HG03108 (cell line): ENCODE results near the gene BMPER.

Source experiments
- ATAC-seq: cut with Tn5 transposase; IDR thresholded peaks from one replicate; pipeline ENCODE4 v1.9.1; 2021; ENCODE audit warnings: moderate library complexity; ENCODE audit not compliant: unreplicated experiment

Gene BMPER

DNA sequence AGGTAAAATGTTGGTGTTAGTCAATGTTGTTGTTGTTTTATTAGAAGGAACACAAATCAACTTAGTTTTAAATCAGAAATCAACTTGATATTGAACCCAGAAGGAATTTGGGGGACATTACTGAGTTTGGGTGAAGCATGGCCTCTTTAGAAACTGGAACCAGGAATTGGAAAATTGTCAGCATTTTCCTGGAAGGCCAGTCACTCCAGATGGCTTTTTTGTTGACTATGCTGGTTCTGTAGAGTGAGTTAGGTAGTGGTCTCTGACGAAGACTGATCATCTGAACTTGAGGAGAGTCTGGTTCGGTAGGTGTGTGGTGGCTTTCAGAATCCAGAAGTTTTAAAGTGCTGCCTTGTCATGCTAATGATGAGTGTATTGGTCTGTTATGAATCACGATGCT lies 111.5 kb downstream of the BMPER start:
- ATAC-seq = no peak

GRCh38 chr7:34019301-34019790 lies 114.0 kb downstream of the BMPER start:
- no peak for ATAC-seq

DNA sequence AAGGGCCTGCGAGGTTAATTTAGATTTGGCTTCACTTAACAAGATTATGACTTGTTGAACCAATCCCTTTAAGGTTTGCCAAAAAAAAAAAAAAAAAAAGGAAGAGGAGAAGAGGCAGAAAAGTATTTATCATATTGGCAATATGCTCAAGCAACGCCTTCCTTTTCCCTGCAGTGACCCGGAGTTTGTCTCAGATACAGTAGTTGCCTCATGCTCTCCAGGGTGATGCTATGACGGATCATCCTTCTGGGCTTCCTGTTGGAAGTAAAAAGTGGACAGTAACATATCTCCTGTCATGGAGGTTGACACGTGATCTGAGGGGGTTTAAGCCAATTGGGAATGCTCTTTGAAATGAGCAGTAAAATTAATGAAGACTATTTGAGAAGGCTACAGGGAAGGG lies 117.3 kb downstream of the BMPER start:
- no peak for ATAC-seq

DNA sequence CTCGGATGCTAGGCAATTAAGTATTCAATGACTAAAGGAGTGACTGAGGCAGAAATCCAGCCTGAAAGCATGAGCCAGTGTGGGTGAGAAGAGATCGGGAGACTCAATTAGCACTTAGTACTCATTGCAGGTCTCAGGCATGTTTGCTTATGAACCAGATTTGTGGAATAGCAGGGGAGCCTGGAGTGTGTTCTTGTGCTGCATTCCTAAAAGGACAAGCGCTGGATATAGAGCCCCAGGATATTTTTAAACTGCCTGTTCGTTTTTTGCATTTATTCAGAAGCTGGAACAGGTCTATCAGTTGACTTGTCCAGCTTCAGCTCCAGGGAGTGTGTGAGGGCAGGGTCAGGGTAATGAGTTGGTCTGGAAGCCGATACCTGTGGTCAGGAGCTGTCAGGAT lies 120.3 kb downstream of the BMPER start:
- ATAC-seq = no peak

- ATAC-seq = no peak
These were observed 121.3 kb downstream of the BMPER start for GRCh38 chr7:34026481-34027190.

- ATAC-seq = no peak
These were observed 125.8 kb downstream of the BMPER start for GRCh38 chr7:34031156-34031555.

GRCh38 chr7:34034728-34035127 lies 129.4 kb downstream of the BMPER start:
- ATAC-seq = no peak

GRCh38 chr7:34036051-34036920 lies 130.9 kb downstream of the BMPER start:
- no peak for ATAC-seq

GRCh38 chr7:34036972-34037792 lies 131.8 kb downstream of the BMPER start:
- no peak for ATAC-seq

- ATAC-seq = no peak
These were observed 133.6 kb downstream of the BMPER start for GRCh38 chr7:34038816-34039470.

DNA sequence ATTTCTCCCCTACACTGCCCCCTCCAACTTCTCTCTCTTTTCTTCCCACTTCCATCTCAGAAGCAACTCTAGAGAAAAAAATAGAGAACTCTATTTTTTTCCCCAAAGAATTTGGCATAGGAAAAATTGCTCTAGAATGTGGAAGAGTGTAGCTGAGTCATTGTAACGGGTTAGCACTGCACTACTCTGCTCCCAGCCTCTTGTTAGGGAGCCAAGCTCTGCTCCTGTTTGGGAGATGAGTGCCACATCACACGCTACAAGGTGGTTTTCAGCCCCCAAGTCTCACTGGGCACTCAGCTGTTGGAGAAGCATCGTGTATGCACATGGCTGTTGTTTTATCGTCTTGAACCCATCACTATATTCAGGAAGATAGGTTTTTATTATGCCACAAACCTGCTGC lies 136.4 kb downstream of the BMPER start:
- ATAC-seq = no peak

- ATAC-seq = no peak
These were observed 137.1 kb downstream of the BMPER start for GRCh38 chr7:34042406-34042805.

GRCh38 chr7:34043461-34044305 lies 138.3 kb downstream of the BMPER start:
- no peak for ATAC-seq

GRCh38 chr7:34044306-34044643 lies 138.9 kb downstream of the BMPER start:
- ATAC-seq = no peak

GRCh38 chr7:34044734-34045353 lies 139.5 kb downstream of the BMPER start:
- no peak for ATAC-seq

GRCh38 chr7:34048445-34048844 lies 143.1 kb downstream of the BMPER start:
- no peak for ATAC-seq

DNA sequence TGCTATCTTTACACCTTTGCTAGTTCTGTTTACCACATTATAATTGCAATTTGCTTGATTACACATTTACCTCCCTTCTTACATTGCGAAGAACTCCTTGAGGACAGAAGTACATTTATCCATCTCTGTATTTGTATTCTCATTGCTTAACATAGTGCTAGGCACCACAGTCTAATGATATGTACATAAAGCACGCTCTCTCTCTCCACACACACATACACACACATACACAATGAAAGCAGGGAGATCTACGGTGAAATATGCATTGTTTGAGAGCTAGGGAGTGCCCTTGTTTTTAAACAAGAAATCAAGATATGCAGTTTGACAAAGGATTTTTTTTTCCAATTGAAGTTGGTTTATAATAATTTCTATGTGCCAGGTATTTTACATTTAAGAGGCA lies 148.7 kb downstream of the BMPER start:
- no peak for ATAC-seq

DNA sequence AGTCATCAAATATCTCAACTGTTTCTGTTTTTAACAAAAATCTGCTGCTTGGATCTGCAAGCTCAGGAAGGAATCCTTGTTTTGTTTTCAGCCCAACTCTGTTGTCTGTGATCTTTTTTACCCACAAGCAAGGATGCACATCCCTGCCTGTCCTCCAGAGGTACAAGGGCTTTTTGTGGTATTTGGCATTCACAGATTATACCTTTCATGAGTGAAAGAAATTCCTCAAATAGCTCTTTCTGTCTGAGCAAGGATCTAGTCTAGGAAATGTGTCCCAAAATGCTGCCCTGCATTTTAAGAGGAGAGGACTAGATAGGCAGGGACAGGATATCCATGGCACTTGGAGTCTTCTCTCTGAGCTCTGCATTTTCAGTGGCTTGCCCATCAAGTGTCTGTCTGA lies 151.8 kb downstream of the BMPER start:
- ATAC-seq = no peak

DNA sequence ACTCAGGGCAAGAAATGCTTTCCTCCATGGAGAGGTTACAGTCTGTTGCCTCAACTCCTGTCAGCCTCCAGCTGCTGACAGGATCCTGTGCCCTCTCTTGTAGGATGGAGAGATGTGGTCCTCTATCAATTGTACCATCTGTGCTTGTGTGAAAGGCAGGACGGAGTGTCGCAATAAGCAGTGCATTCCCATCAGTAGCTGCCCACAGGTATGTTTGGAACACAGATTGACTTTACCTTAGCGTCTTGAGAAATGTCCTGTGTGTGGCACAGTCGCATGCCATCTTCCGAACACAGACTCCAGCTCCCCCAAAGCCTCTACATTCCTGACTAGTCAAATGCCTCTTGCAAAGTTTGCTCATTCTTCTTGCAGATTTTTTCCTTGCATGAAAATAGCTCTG lies 152.6 kb downstream of the BMPER start:
- no peak for ATAC-seq

DNA sequence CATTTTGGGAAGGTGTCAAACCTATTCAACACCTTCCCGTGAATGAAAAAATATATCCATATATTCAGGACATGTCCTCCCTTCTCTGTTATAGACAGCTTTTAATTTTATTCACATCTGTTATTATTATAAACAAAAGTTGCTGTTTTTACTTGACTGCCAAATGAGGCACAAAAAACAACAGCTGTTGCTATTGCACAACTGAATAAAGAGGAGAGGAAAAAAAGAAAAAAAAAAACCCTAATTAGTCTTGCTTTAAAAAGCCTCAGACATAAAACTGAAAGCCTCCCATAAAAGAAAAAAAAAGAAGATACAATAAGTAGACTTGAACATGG lies 153.4 kb downstream of the BMPER start:
- no peak for ATAC-seq
